ENCODE measurements around the gene ARHGAP6. TPM values are rescaled to one million over a fixed set of nuclear protein-coding genes. Genes with fewer than 3 reads are reported as not detected.

The ARHGAP6 gene
- total and polyA plus RNA-seq, 2 of the 4 experiments (the other 2 are of a cell fraction) = 1.4 to 1.8 TPM

- Histone ChIP-seq H2AK5ac (ENCODE audit: low read depth, low read length) (no peak overlapping the region), H2BK5ac (ENCODE audit: low read depth, low read length, poor library complexity, severe bottlenecking) (no peak overlapping the region), H4K91ac (ENCODE audit: insufficient read depth, low read depth, low read length) (no peak overlapping the region), H3K18ac (ENCODE audit: low read depth, low read length) (no peak overlapping the region), H3K79me1 (ENCODE audit: low read depth in 1 of 2, low read length in 2 of 2) (no peaks in the 10 kb centered on the region), H3K4me3 (ENCODE audit: insufficient read depth, low read depth, low read length) (no peak overlapping the region), H3K23ac (ENCODE audit: low read depth, low read length) (no peak overlapping the region), H4K8ac (ENCODE audit: low read depth in 2 of 2, low read length in 2 of 2) (no peak overlapping the region), H3K4ac (ENCODE audit: low read depth, low read length) (no peak overlapping the region), H2AK9ac (replicated peaks; ENCODE audit: low read depth, low read length, poor library complexity) (no peak overlapping the region), H3K27ac (ENCODE audit: insufficient read depth, low read length) (no peak overlapping the region), H3K14ac (replicated peaks; ENCODE audit: low read depth, low read length) (no peak overlapping the region), H3K4me1 (ENCODE audit: control insufficient read depth, insufficient read depth, low read length) (no peaks in the 10 kb centered on the region), H3K9me3 (ENCODE audit: control insufficient read depth, insufficient read depth, low read length) (no peaks in the 10 kb centered on the region), H2BK15ac (ENCODE audit: low read depth, low read length) (no peak overlapping the region), H3K27me3 (ENCODE audit: control insufficient read depth, insufficient read depth, low read length) (no peaks in the 10 kb centered on the region), H2BK20ac (ENCODE audit: low read depth, low read length) (no peak overlapping the region), H2AFZ (replicated peaks; ENCODE audit: low read length, poor library complexity) (no peak overlapping the region), H3K9ac (ENCODE audit: low read depth, low read length) (no peak overlapping the region), H2BK120ac (ENCODE audit: low read depth, low read length) (no peak overlapping the region), H4K20me1 (ENCODE audit: insufficient read depth, low read length) (no peaks in the 10 kb centered on the region), H3K36me3 (ENCODE audit: control insufficient read depth, insufficient read depth, low read length) (no peaks in the 10 kb centered on the region), H3K9me1 (ENCODE audit: insufficient read depth, low read length) (no peaks in the 10 kb centered on the region), H3K4me2 (ENCODE audit: low read depth, low read length) (no peak overlapping the region), H3K56ac (ENCODE audit: extremely low read depth, insufficient read depth, low read length) (no peak overlapping the region), H4K5ac (ENCODE audit: low read depth, low read length) (no peak overlapping the region)
- ChIA-PET CTCF (no interaction called here), POLR2A (ENCODE audit: unreplicated experiment) (no interaction called here)
- no TSS peak for BruUV-seq (replicated peaks)
- DNase-seq = no peak
- intact Hi-C loops (cut with micrococcal nuclease) = no loop called here
- TF ChIP-seq ELK1 (IDR thresholded peaks at IDR 0.05; ENCODE audit: borderline replicate concordance, low read depth, low read length) (no peak), POLR2A (IDR thresholded peaks at IDR 0.05; ENCODE audit: low read depth, low read length) (no peak), MXI1 (IDR thresholded peaks at IDR 0.05; ENCODE audit: borderline replicate concordance, low read depth, low read length) (no peak), MAZ (IDR thresholded peaks at IDR 0.05; ENCODE audit: borderline replicate concordance, low read depth, low read length) (no peak), FOS (IDR thresholded peaks at IDR 0.05; ENCODE audit: low read depth, low read length) (no peak), USF2 (IDR thresholded peaks at IDR 0.05; ENCODE audit: low read depth, low read length) (no peak)
- WGBS, 2 experiments (ENCODE audit: extremely low coverage in 2 of 2, insufficient read length in 1 of 2) = 48% methylated on average over 4 of the region's 7 CpGs; no CpG with 5 or more reads in 1 of the 2 experiments
- in situ Hi-C loops (cut with MboI; ENCODE audit: low sequenced_read_pairs) = no loop called here
- ATAC-seq (ENCODE audit: low read depth) = no peak
- dilution Hi-C loops (cut with HindIII; ENCODE audit: low sequenced_read_pairs, unreplicated experiment) = no loop called here
These were observed 354.0 kb downstream of the ARHGAP6 start for GRCh38 chrX:11311706-11312105.
